HuH-7.5 (cell line): Measurements from ENCODE around the gene POLE4.

Experiments used
- DNase-seq: peaks from one replicate; pipeline ENCODE4 v3.0.0; 2011; ENCODE audit warnings: low spot score

The POLE4 gene

DNA sequence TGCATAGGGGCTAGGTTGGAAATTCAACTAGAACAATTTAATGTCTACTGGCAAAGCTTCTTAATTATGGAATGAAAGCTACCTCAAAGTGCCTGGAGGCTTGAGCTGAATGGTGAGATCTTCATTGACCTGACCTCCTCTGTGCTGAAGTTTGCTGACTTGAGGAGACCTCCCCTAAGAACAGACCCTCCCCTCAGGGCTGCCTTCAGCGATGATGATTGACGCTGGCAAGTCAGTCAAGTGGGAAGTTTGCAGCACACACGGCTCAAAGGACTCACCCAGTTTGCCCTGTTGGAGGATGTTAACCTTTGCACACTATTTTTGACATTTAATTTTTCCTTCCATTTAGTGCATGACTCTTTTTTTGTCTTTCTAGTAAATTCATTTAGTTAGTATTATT, 17.2 kb upstream of the POLE4 start:
- DNase-seq: no peak

- no peak for DNase-seq
Observed at GRCh38 chr2:74942263-74942662, 16.2 kb upstream of the POLE4 start.

- no peak for DNase-seq
Observed at GRCh38 chr2:74944987-74945787, 13.3 kb upstream of the POLE4 start.

DNA sequence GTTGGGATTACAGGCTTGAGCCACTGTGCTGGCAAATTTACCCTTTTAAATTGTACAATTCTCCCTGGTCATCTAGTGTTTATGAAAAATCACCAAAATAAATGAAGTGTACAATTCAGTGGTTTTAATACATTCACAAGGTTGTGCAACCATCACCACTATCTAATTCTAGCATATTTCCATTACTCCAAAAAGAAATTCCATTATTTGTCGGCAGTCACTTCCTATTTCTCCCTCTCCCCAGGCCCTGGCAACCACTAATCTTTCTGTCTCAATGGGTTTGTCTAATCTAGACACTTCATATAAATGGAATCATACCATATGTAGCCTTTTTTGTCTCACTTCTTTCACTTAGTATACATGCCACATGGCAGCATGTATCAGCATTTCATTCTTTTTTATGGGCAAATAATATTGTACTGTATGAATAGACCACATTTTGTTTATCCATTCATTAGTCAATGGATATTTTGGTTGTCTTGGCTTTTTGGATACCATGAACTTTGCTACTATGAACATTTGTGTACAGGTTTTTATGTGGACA, 12.6 kb upstream of the POLE4 start:
- no peak for DNase-seq

DNA sequence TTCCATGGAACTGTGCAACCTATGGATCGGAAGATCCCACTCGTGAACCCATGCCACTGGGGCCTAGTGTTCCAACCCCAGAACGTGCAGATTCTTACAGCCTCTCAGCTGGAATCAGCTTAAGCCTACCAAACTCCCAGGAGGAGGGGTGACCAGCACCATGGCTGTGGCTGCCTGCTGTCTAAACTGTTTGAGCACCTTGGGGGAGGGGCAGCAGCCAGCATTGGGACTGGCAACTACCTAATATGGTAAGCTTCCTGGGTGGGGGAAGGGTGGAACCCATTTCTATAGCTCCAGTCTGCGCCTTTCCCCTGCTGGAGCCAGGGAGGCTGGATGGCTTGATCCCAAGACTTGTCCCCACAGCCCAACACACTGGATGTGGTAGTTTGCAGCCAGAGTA, 10.7 kb upstream of the POLE4 start:
- no peak for DNase-seq

DNA sequence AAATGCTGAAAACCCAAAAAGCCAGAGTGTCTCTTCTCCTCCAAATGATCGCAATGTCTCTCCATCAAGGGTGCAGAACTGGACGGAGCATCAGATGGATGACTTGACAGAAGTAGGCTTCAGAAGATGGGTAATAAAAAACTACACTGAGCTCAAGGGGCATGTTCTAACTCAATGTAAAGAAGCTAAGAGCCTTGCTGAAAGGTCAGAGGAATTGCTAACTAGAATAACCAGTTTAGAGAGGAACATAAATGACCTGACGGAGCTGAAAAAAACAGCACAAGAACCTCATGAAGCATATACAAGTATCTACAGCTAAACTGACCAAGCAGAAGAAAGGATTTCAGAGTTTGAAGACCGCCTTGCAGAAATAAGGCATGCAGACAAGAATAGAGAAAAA, 9.7 kb upstream of the POLE4 start:
- no peak for DNase-seq

- DNase-seq: no peak
Observed at GRCh38 chr2:74951211-74951754, 7.2 kb upstream of the POLE4 start.

DNA sequence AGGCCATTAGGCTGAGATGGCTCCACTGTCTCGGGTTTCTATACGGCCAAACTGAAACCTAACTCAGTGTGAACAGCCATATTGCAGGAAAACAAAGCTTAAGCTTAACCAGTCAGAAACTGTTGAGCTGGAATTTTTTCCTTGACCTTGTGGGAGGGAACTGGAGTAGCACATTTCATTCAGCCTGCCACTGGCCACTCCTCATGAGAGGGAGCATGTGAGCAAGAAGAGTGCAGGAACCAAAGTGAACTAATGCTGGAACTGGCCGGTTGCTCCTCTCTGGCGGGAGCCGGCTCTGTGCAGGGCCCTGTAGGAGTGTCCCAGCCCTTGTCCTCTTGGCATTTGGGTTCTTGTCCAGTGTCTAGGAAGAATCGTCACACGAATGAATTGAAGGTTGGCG, 5.9 kb upstream of the POLE4 start:
- no peak for DNase-seq

DNA sequence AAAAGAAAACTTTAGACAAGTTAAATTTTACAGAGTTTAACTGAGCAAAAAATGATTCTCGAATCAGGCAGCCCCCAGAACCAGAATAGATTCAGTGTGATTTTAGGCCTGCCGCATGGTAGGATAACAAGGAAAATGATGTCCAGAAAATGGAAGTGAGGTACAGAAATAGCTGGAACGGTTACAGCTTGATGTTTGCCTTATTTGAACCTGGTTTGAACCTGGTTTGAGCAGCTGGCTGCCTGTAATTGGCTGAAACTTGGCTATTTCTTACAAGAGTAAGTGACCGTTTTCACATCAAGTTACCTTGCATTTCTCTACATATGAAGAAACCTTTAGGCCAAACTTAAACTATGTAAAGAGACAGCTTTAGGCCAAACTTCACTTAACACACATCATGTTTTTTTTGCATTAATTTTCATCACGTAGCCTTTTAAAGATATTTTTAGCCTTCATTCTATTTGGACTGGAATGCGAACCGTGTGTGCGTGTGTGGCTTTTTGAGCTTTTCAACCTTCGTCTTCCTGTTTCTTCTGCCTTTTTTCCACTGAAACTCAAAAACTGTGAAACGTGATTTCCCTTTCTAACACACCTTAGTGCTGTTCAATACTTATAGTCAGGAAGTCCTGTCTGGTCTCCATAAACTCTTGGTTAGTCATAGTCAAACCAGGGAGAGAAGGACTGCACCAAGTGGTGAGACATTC, 4.5 kb upstream of the POLE4 start:
- no peak for DNase-seq

DNA sequence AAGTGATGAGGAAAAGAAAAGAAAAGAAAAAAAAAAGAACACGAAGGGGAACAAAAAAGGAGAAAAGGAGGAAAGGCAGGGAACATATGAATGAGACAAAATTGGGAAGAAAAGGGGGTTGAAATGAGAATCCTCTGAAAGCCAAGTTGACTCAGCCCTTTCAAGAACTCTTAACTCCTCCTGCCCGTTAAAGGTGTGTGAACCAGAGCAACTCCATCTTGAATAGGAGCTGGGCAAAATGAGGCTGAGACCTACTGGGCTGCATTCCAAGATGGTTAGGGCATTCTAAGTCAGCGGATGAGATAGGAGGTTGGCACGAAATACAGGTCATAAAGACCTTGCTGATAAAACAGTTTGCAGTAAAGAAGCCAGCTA, 4.0 kb upstream of the POLE4 start:
- DNase-seq: no peak

GRCh38 chr2:74957886-74958273, 563 bp upstream of the POLE4 start:
- no peak for DNase-seq

DNA sequence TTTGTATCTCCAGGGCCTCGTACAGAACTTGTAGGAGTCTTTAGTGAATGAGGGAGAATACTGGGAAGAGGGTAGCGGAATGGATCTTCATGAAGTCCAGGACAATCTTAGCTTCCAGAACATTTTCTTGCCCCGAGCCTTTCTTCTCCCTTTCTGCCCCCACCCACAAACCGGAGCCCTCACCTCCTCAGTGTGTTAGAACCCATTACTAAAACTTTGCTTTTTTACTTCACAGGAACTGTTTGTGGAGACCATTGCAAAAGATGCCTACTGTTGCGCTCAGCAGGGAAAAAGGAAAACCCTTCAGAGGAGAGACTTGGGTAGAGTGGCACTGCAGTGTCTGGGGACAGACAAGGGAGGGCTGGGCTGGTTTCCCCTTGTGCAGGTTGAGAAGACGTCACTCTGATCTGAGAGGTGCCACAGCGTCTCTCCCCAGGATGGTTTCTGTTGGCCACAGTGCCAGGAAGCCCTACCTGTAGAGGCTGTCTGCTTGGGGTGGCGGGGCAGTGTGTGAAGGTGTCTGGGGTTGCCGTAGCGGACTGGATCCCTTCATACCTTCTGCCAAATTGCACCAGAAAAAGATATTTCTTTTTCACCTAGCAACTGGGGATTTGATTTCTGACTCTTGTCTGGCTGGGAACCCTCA, 786 bp downstream of the POLE4 start:
- no peak for DNase-seq

GRCh38 chr2:74966887-74967286, 8.4 kb downstream of the POLE4 start:
- no peak for DNase-seq

DNA sequence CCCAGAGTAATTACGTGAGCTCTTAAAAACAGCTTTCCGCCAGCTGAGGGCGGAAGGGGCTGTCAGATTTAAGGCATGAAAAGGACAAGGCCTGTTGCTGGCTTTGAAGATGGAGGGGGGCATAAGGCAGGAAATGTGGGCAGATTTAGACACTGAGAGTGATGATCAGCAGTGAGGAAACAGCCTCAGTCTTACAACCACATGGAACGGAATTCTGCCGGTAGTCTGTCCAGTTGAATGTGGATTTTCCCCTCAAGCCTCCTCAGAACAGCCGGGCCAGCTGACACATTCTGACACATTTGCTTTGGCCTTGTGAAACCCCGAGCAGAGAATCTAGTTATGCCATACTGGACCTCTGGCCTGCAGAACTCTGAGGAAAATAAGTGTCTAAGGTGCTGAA, 16.6 kb downstream of the POLE4 start:
- DNase-seq: no peak

DNA sequence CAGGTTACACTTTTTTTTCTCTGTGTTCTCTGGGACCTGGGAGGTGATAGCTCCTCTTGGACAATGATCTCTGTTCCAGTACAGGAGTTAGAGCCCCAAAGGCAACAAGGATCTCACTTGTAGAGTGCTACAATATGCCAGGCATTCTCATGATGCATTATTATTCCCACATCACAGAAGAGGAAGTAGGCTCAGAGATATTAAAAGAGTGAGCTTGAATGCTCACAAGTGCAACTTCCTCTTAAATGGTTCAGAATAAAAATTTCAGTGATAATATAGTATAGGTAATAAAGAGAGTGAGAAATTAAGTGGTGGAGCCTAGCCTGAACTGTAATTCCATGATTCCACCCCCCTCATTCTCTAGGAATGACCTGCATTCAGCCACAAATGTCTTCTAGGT, 21.4 kb downstream of the POLE4 start:
- DNase-seq: no peak

GRCh38 chr2:74982577-74982976, 24.1 kb downstream of the POLE4 start:
- DNase-seq: no peak

DNA sequence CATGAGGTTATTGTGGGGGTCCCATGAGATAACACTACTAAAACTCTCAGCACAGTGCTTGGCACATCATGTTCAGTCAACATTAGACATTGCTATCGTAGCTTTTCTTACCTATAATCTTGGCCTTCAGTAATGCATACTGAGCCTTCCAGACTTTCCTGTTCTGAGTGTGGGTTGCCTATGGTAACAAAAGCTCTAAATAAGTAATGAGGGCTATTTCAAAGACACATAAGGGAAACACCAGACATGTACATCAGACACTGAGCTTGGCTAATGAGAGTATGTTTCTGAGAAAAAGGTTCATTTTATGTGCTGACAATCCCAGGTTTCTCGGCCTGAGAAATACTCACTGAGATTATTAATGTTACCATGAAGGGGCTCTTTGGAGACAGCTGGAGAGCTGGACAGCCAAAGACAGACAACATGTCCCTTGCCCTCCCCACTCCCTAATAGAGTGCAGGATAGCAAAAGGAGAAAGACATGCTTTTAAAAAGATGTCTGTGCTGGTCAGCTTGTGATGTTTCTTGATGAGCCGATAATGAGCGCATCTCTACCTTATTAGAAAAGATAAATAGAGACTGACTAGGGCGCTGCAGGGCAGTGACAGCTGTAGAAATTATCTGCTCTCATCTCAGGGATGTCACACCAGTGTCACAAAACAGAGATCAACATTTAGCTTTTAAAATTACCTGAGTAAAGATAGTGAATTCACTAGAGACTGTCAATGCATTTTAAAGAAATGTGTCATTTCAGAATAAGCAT, 25.4 kb downstream of the POLE4 start:
- DNase-seq: no peak

DNA sequence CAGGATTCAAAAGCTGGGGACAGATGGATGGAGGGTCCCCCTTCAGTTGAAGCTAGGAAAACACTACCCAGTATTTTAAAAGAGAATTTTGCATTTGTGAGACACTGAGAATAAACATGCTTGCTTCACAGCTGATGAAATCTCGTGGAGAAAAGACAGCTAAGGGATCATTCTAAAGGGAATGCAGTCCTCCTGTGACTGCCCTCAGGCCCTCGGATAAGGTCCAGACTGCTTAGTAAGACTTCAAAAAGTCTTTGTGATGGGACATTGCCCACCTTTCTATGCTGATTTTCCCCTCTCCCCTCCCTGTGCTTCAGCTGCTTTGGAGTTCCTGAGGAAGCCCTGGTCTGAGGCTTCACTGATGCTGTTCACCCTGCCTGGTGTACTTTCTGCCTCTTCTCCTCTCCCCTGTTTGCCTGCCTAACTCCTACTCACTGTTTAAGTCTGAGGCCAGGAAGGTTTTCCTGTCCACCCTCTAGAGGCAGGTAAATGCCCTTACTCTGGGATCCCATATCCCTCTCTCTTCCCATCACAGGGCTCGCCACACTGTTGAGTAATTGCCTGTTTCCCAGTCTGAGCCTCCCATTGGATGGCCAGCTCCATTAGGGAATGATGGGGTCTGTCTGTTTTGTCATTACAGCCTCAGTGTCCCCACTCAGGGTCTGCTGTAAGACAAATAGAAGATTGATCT, 26.6 kb downstream of the POLE4 start:
- no peak for DNase-seq

DNA sequence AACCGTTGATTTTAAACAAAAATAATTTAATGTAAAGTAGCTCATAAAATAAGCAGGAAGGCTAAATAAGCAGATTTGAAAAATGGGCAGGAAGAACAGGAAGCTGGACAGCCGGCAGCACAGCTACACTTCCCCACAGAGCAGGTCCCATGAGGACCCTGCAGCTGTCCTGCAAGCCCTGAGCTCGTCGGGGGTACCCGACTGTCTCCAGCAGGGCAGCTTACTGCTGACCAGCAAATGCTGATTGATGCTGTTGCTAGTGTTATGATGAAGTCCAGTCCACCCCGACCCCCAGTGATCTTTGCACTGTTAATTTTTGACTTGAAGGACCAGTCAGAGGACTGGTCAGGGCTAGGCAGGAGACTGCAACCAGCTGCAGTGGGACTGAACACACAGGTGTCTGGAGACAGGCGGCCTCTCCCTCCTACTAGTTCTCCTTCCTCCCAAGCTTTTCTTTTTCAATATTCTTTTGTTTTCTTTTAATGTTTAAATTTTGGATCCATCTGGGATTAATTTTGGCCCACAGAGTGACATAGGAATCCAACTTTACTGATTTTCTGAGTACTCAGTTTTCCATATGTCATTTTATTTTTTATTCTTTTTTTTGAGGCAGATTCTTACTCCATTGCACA, 27.7 kb downstream of the POLE4 start:
- no peak for DNase-seq

GRCh38 chr2:74991977-74992376, 33.5 kb downstream of the POLE4 start:
- no peak for DNase-seq

DNA sequence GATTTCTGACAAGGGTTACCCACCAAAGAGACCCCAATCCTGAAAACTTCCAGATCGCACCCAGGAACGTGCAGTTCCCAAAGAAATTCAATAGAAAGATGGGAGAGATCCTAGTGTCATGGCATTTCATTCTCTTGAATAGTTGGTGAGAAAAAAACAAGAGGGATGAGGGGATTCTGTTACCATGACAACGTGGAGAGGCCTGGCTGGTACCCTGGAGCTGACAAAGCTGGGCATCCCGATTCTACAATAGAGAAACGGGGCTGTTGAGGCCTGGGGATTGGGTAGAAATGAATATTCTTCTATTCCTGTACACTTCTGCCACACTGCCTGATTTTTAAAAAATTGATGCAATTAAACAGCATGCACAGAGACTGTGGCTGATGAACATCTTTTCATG, 41.0 kb downstream of the POLE4 start:
- DNase-seq: no peak
